Activated CD8-positive, alpha-beta T cell treated with anti-CD3 and anti-CD28 coated beads for 36 hours (primary cell): Measurements from ENCODE around the gene IL22RA2. TPM values are rescaled to one million over a fixed set of nuclear protein-coding genes. Genes with fewer than 3 reads are reported as not detected.

Experiments used
- ATAC-seq: fragments of 200-7000 bp; cut with Tn5 transposase; one replicate; pipeline ENCODE4 v1.10.0; 2021; ENCODE audit warnings: mild to moderate bottlenecking, moderate library complexity
- CTCF ChIA-PET: fragments of 350-600 bp; sonication (Branson Sonifier 250); formaldehyde crosslinking; loops from one replicate; lab custom pipeline; 2021; ENCODE audit warnings: antibody characterized with exemption; lab: Charles Lee
- POLR2A ChIA-PET: fragments of 350-600 bp; sonication (Branson Sonifier 250); formaldehyde crosslinking; loops from one replicate; lab custom pipeline; 2021; ENCODE audit warnings: antibody characterized with exemption; lab: Charles Lee
- DNase-seq: peaks from one replicate; pipeline ENCODE4 v3.0.0-alpha.2; 2020
- H3K27ac Mint-ChIP-seq: one replicate; pipeline ENCODE4 v1.8.0; 2021; ENCODE audit warnings: mild to moderate bottlenecking, mixed read lengths
- H3K27me3 Mint-ChIP-seq: one replicate; pipeline ENCODE4 v1.8.0; 2021; ENCODE audit warnings: mixed read lengths
- H3K36me3 Mint-ChIP-seq: one replicate; pipeline ENCODE4 v1.8.0; 2021; ENCODE audit warnings: low read depth, mixed read lengths
- H3K4me1 Mint-ChIP-seq: one replicate; pipeline ENCODE4 v1.8.0; 2021; ENCODE audit warnings: low read depth, mixed read lengths
- H3K4me3 Mint-ChIP-seq: one replicate; pipeline ENCODE4 v1.8.0; 2021; ENCODE audit warnings: mild to moderate bottlenecking, moderate library complexity, mixed read lengths
- H3K9me3 Mint-ChIP-seq: one replicate; pipeline ENCODE4 v1.8.0; 2021; ENCODE audit warnings: mixed read lengths
- CTCF ChIP-seq: fragments of 200-600 bp; IDR thresholded peaks from one replicate; pipeline ENCODE4 v1.8.0; 2022; ENCODE audit warnings: antibody characterized with exemption, mild to moderate bottlenecking
- intact Hi-C: fragments of 100-400 bp; cut with micrococcal nuclease; formaldehyde crosslinking; loops from one replicate; pipeline ENCODE4 v1.10.0; 2022
- total RNA-seq, 2 experiments: library from RNA; stranded (reverse); gene quantifications; one replicate each; pipeline ENCODE4 v1.2.3, GENCODE V29; 2021

Gene IL22RA2
- total RNA-seq, 2 experiments from 2014 or later = not detected

GRCh38 chr6:137200288-137200687, 26.8 kb upstream of the IL22RA2 start:
- Mint-ChIP-seq H3K4me3 (no peak overlapping the region), H3K4me1 (peaks cover 10% of the 10 kb centered on the region), H3K9me3 (no peaks in the 10 kb centered on the region), H3K27ac (no peak overlapping the region), H3K36me3 (peaks cover 37% of the 10 kb centered on the region), H3K27me3 (no peaks in the 10 kb centered on the region)
- no peak for DNase-seq
- ChIA-PET CTCF (no interaction called here), POLR2A (no interaction called here)
- no peak for TF ChIP-seq CTCF
- intact Hi-C loops = no loop called here
- ATAC-seq = no peak

- no peak overlapping the region for H3K27ac Mint-ChIP-seq
- H3K4me1 Mint-ChIP-seq = peaks cover 10% of the 10 kb centered on the region
- ChIA-PET POLR2A (interaction anchor here (0.6 to 1.3 kb wide), 2 partner anchors 20 to 231 kb away, joined by 3 read pairs; no protein-coding TSS in a partner anchor), CTCF (interaction anchor here (1.6 kb wide), 1 partner anchor 117 kb away, joined by 3 read pairs; no protein-coding TSS in a partner anchor)
- intact Hi-C loops = no loop called here
- no peaks in the 10 kb centered on the region for H3K9me3 Mint-ChIP-seq
- H3K4me3 Mint-ChIP-seq = no peak overlapping the region
- ATAC-seq (no peak), DNase-seq (no peak)
- H3K27me3 Mint-ChIP-seq = no peaks in the 10 kb centered on the region
- H3K36me3 Mint-ChIP-seq = peaks cover 20% of the 10 kb centered on the region
- no peak for TF ChIP-seq CTCF
Measured at GRCh38 chr6:137197684-137198645, 24.5 kb upstream of the IL22RA2 start.

GRCh38 chr6:137193256-137194070, 20.0 kb upstream of the IL22RA2 start:
- Mint-ChIP-seq H3K9me3 (peaks cover 4% of the 10 kb centered on the region), H3K4me3 (no peak overlapping the region), H3K36me3 (peaks cover 11% of the 10 kb centered on the region), H3K27ac (no peak overlapping the region), H3K4me1 (peaks cover 10% of the 10 kb centered on the region), H3K27me3 (no peaks in the 10 kb centered on the region)
- CTCF ChIA-PET = no interaction called here
- intact Hi-C loops = no loop called here
- ATAC-seq (no peak), DNase-seq (no peak)
- POLR2A ChIA-PET = no interaction called here
- no peak for TF ChIP-seq CTCF

GRCh38 chr6:137192821-137193220, 19.4 kb upstream of the IL22RA2 start:
- intact Hi-C loops = no loop called here
- no peak for DNase-seq
- H3K4me1 Mint-ChIP-seq = peaks cover 8% of the 10 kb centered on the region
- H3K9me3 Mint-ChIP-seq = peaks cover 7% of the 10 kb centered on the region
- H3K36me3 Mint-ChIP-seq = peaks cover 5% of the 10 kb centered on the region
- H3K27me3 Mint-ChIP-seq = no peaks in the 10 kb centered on the region
- ChIA-PET POLR2A (no interaction called here), CTCF (interaction anchor here (1.3 kb wide), 1 partner anchor 122 kb away, joined by 4 read pairs; no protein-coding TSS in a partner anchor)
- no peak for TF ChIP-seq CTCF
- no peak overlapping the region for H3K4me3 Mint-ChIP-seq
- H3K27ac Mint-ChIP-seq = no peak overlapping the region
- ATAC-seq = no peak
